Measurements from ENCODE around the gene LRRN2.
"Not testable (repeated sequence)": the region's sequence is repeated elsewhere in the genome, so short reads cannot be mapped to it uniquely, and the experiment has no call there.

LRRN2 gene

DNA sequence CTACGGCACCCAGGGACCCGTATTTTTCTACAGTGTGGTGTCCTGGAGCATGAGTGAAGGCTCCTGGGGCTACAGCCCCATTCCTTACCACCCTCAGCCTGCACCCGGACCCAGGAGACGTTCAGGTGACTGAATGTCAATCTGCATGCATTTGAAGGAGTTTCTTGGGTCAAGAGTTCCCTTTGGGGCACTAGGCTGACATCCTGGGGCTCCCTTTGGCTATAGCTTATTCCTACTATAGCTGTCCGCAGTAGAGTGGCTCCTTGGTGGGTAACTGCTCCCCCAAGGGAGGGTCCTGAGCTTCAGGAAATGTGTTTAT is 19.9 kb upstream of the LRRN2 start:
- Mint-ChIP-seq H3K27me3 (peaks cover 60% of the 10 kb centered on the region), H3K4me3 (no peak overlapping the region), H3K4me1 (peaks cover 9% of the 10 kb centered on the region)

DNA sequence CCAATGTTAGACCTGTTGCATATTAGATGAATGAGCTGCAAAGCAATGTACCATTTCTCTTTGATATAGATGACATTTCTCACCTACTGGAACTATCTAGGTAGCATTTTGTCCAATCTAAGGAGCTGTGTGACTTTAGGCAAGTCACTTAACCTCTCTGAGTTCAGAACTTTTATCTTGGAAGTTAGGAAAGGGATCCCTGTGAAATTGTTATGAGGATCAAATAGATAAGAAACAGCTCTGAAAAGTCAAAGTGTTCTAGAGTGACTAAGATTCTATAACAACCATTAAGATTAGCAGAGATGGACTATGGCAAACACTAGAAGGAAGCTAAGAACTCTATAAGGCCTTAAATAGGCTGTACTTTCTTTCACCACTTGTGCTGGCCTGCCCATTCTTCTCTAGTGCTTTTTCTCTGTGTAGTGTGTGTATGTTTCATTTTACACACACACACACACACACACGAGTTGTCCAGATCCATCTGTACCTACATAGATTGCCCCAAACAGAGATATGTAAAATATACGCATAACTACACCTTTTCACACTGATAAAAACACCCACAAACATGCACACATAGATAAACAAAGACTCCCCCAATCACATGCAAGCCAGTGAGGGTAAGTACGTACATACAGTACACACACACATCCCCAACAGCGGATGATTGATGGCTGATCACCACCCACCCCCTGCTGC is 19.4 kb upstream of the LRRN2 start:
- ATAC-seq = no peak
- H3K9me3 Mint-ChIP-seq = no peaks in the 10 kb centered on the region
- H3K4me1 Mint-ChIP-seq = peaks cover 9% of the 10 kb centered on the region
- no peak overlapping the region for H3K4me3 Mint-ChIP-seq
- peaks cover 58% of the 10 kb centered on the region for H3K27me3 Mint-ChIP-seq
- no peaks in the 10 kb centered on the region for H3K36me3 Mint-ChIP-seq
- no peak overlapping the region for H3K27ac Mint-ChIP-seq

More for the DNA sequence above, 19.9 kb upstream of the LRRN2 start:
- Mint-ChIP-seq H3K27ac (no peak overlapping the region), H3K36me3 (no peaks in the 10 kb centered on the region), H3K9me3 (no peaks in the 10 kb centered on the region)
- ATAC-seq = no peak

DNA sequence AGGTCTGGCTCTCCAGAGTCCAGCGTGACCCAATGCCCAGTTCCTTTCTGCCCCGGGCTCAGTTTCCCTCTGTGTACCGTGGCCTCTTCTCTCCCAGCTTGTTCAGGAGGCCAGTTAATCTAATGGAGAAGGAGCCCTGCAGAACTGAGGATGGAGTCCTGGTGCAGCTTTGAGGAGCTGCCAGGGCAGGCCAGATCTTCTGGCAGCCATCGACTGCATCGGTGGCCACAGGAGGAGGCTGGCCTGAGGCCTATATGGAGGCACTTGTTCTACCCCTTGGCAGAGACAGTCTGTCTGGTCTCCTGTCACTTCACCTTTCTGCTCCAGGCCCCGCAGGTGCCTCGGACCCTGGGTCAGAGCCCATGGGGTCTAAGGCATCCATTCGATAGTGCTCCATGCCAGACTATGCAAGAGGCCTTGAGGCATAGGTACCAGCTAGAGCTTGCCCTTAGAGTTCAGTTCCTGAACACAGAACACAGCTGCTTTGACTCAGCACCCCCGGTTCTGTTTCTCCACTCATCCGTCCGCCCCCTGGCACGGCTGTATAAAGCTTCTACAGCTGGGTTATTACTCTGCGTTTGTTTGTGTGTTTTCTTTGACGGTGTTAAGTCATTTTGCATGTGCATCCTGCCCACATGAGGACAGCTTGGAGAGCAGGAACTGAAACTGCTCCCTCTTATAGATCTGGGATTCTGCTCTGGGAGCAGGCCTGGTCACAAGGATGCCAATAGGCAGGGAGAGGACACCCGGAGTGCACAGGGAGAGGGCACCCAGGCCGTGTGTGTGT is 18.5 kb upstream of the LRRN2 start:
- Mint-ChIP-seq H3K27ac (no peak overlapping the region), H3K9me3 (no peaks in the 10 kb centered on the region), H3K36me3 (no peaks in the 10 kb centered on the region), H3K4me3 (no peak overlapping the region), H3K4me1 (peaks cover 9% of the 10 kb centered on the region), H3K27me3 (peaks cover 53% of the 10 kb centered on the region)
- ATAC-seq = no peak

DNA sequence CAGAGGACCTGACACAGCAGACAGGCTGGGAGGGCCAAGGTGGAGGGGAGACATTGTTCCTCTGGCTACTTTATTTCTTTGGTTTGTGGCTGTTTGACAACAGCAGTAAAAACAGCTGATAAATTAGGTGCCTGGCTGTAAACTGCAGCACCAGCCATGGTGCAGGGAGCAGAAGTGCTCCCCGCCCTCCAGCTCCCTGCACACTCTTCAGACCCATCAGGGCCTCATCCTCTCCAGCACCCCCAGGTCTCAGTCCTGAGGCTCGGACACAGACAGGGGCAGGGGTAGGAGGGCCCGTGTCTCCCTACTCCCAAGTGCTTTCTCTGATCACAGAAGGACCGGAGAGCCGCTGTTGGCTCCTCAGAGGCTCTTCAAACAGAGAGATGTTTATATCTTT is 17.7 kb upstream of the LRRN2 start:
- Mint-ChIP-seq H3K36me3 (no peaks in the 10 kb centered on the region), H3K4me1 (peaks cover 9% of the 10 kb centered on the region), H3K9me3 (no peaks in the 10 kb centered on the region), H3K27ac (no peak overlapping the region), H3K27me3 (peaks cover 46% of the 10 kb centered on the region), H3K4me3 (no peak overlapping the region)
- no peak for ATAC-seq

DNA sequence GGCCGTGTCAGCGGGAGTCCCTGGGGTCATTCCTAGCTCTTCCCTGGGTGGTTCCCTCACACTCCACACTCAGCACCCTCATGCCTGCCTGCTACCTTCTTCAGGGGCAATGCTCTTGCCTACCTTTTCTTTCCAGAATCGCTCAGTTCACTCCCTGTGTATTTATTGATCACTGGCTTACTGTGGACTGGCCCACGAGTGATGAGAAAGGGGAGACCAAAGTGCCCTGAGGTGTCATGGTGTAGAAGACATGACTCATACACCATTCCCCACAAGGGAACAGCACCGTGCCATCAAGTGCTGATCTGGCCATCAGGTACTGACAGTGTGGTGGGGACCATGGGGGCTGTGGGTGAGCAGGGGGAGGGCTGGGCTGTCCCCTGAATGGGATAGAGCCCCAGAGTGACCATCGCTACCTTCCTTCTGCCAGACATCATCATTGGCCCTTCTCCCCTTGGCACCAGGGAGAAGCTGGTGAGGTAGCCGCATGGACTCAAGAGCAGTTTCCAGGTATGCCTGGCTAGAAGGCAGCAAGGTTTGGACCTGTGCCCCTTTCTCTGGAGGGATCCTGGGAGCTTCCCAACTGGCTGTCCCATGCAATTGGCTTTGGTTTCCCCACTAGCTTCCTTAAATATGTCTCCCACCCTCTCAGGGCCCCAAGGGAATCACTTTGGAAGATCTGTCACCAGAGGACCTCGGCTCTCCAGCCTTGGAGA is 17.2 kb upstream of the LRRN2 start:
- Mint-ChIP-seq H3K4me3 (no peak overlapping the region), H3K9me3 (no peaks in the 10 kb centered on the region), H3K27me3 (peaks cover 40% of the 10 kb centered on the region), H3K4me1 (peaks cover 9% of the 10 kb centered on the region), H3K36me3 (no peaks in the 10 kb centered on the region), H3K27ac (no peak overlapping the region)
- ATAC-seq = no peak

DNA sequence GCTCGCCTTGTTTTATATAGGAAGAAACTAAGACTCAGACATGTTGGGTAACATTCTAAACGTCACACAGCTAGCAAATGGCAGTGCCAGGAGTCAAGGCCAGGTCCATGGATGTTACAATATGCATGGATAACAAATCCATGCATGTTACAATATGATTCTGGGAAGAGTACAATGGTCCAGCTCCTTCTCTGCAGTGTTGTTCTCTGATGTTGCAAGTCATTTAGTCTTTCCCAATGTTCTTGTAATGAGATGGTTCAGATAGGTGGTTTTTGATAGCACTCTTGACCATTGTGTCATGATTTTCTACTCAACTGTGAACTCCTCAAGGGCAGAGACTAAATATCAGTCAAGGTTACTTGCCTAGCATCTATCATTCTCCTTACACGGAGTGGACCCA is 15.7 kb upstream of the LRRN2 start:
- Mint-ChIP-seq H3K4me1 (peaks cover 9% of the 10 kb centered on the region), H3K9me3 (no peaks in the 10 kb centered on the region), H3K27ac (no peak overlapping the region), H3K36me3 (no peaks in the 10 kb centered on the region), H3K4me3 (no peak overlapping the region), H3K27me3 (peaks cover 26% of the 10 kb centered on the region)
- no peak for ATAC-seq

DNA sequence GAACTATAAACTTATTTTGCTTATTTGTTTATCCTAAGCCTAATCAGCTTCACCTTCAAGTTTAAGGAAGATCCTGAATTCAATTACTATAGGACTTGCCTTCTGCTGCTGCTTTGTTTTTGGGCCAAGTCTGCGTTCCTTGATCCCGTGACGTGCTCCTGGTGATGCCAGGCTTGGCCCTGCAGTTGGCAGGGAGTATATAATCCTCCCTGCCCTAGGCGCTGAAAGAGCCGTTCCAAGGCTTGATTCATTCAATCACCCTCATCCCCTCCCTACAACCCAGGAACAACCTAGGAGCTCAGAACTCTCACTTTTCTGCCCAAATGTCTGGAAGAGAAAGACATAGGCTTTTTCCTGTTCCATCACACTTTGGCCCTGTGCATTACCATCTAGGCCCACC is 12.4 kb upstream of the LRRN2 start:
- H3K27ac Mint-ChIP-seq = no peak overlapping the region
- H3K36me3 Mint-ChIP-seq = no peaks in the 10 kb centered on the region
- no peak for ATAC-seq
- H3K9me3 Mint-ChIP-seq = no peaks in the 10 kb centered on the region
- H3K4me1 Mint-ChIP-seq = no peaks in the 10 kb centered on the region
- H3K4me3 Mint-ChIP-seq = no peak overlapping the region
- H3K27me3 Mint-ChIP-seq = peaks cover 29% of the 10 kb centered on the region

DNA sequence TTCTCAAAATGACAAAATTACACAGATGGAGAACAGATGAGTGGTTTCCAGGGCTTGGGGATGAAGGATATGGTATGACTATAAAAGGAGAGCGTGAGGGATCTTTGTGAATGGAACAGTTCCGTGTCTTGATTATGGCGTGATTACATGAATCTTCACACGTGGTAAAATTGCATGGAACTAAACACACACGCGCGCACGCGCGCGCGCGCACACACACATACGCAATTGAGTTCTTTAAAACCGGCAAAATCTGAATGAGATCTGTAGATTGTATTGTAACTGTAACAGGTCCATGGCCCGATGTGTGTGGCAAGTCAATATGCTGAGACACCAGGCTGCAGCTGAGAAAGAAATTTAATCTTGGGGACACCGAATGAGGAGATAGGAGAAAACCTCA is 11.1 kb upstream of the LRRN2 start:
- H3K27ac Mint-ChIP-seq = no peak overlapping the region
- H3K4me3 Mint-ChIP-seq = no peak overlapping the region
- H3K9me3 Mint-ChIP-seq = no peaks in the 10 kb centered on the region
- peaks cover 39% of the 10 kb centered on the region for H3K27me3 Mint-ChIP-seq
- no peaks in the 10 kb centered on the region for H3K36me3 Mint-ChIP-seq
- ATAC-seq = no peak
- peaks cover 10% of the 10 kb centered on the region for H3K4me1 Mint-ChIP-seq

DNA sequence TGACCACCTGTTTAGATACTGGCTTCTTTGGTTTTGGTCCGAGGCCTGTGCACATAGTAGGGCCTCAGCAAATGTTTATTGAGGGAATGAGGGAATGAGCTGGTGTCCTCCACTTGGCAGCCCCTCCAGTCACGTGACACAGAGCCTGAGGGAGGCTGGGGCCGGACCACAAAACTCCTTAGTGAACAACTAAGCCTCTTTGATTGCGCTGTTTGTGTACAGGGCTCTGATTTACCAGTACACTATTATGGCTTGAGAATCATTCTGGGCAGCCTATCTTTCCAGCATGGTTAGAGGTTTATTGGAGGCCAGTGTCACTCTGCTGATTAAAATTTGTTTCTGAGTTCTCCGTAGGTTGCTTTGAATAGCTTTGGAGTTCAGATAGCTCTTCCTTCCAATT is 10.2 kb upstream of the LRRN2 start:
- Mint-ChIP-seq H3K4me3 (no peak overlapping the region), H3K9me3 (no peaks in the 10 kb centered on the region), H3K36me3 (no peaks in the 10 kb centered on the region), H3K27me3 (peaks cover 36% of the 10 kb centered on the region), H3K27ac (no peak overlapping the region), H3K4me1 (peaks cover 11% of the 10 kb centered on the region)
- ATAC-seq = no peak

DNA sequence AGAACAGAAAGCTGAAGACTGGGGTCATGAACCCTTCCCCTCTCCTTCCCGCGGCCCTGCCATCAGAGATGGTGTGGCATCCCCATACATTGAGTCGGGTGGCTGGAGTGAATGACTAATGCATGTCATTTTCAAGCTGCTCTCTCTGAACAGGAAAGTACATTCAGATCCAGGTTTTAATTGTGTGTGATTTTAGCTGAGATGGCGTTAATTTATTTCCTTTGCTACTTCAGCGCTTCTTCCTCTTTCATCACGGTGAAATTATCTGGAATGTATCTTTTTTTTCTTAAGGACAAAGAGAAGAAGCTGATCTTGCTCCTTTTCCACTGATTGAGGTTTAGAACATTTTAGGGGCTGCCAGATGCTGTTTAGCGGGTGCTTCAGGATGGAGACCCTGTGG is 8.6 kb upstream of the LRRN2 start:
- Mint-ChIP-seq H3K36me3 (no peaks in the 10 kb centered on the region), H3K4me1 (peaks cover 11% of the 10 kb centered on the region), H3K27ac (no peak overlapping the region), H3K4me3 (no peak overlapping the region), H3K27me3 (peaks cover 42% of the 10 kb centered on the region), H3K9me3 (no peaks in the 10 kb centered on the region)
- no peak for ATAC-seq

DNA sequence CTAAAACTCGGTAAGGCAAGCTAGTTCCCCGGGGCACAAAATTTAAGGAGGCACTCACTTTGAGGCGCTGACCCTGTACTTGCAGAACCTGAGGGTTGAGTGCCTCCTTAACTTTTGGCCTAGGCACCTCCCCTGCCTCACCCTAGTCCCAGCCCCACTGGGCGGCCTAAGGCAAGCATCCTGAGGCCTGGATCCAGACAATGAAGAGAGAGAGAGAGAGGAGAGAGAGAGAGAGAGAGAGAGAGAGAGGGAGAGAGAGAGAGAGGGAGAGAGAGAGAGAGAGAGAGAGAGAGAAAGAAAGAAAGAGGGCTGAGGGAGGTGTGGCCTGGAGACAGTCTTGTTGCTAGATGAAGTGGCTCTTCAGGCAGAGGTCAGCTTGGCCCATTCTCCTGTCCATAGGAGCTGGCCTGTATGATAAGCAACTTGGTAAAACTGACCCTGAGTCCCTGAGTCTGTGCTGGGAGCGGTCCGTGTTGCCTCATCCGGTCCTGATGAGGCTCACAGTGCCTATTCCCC is 7.4 kb upstream of the LRRN2 start:
- no peak for ATAC-seq
- Mint-ChIP-seq H3K9me3 (no peaks in the 10 kb centered on the region), H3K4me1 (peaks cover 11% of the 10 kb centered on the region), H3K27ac (no peak overlapping the region), H3K27me3 (peaks cover 49% of the 10 kb centered on the region), H3K36me3 (no peaks in the 10 kb centered on the region), H3K4me3 (no peak overlapping the region)

DNA sequence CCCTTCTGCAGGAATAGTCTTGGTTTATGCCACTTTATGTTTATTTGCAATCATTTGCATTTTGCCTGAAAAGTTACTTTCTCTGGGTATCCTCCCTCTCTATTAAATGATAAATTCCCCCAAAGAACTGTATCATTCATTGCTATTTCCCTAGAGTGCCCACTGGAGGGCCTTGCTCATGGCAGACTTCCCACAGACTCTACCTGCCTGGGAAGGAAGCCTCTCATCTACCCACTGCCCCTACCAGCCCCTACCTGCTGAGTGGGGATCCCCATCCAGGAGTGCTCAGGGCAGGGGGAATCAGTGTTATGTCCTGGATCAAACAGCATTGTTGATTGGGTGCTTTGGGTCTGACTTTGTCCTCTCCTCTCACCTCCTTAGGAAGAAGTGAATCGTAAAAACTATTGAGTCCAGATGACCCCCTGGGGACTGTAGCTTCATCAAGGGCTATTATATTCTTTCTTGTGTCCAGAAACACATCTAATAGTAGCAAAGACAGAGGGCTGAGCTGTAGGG is 6.8 kb upstream of the LRRN2 start:
- H3K36me3 Mint-ChIP-seq = no peaks in the 10 kb centered on the region
- no peak overlapping the region for H3K27ac Mint-ChIP-seq
- no peak overlapping the region for H3K4me3 Mint-ChIP-seq
- no peaks in the 10 kb centered on the region for H3K9me3 Mint-ChIP-seq
- H3K27me3 Mint-ChIP-seq = peaks cover 53% of the 10 kb centered on the region
- ATAC-seq = no peak
- H3K4me1 Mint-ChIP-seq = peaks cover 11% of the 10 kb centered on the region

DNA sequence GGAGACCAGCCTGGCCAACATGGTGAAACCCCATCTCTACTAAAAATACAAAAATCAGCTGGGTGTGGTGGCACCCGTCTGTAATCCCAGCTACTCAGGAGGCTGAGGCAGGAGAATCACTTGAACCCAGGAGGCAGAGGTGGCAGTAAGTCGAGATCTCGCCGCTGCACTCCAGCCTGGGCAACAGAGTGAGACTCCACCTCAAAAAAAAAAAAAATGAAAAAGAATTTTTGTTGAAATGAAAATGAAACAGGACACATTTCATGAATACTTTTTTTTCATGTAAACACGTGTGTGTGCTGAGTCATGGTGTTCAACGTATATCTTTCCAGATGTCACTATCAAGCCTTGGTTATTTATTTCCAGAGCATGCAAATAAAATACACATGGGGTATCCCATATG is 5.8 kb upstream of the LRRN2 start:
- not testable (repeated sequence) for H3K36me3 Mint-ChIP-seq, ATAC-seq, H3K27ac Mint-ChIP-seq, H3K4me3 Mint-ChIP-seq, H3K9me3 Mint-ChIP-seq
- H3K4me1 Mint-ChIP-seq = peaks cover 11% of the 10 kb centered on the region
- H3K27me3 Mint-ChIP-seq = peaks cover 64% of the 10 kb centered on the region

DNA sequence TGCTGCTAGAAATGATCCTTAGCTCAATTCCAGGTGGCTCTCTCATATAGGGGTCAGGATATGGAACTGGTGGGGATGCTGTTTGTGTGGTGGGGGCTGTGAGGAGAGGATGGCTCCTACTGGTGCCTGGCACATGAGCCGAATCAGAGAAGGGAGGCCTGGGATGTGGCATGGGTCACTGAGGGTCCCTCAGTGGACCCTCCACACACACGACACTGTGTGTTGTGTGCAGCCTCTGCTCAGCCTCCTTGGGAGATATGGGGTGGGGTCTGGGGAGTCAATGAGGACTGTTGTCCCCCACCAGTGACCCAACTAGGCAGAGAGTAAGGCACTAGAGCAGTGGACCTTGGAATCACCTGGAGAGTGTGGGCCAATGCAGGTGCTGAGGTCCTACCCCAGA is 3.2 kb upstream of the LRRN2 start:
- Mint-ChIP-seq H3K4me1 (peaks cover 26% of the 10 kb centered on the region), H3K36me3 (no peaks in the 10 kb centered on the region), H3K27ac (no peak overlapping the region), H3K27me3 (peaks cover 75% of the 10 kb centered on the region), H3K4me3 (no peak overlapping the region), H3K9me3 (no peaks in the 10 kb centered on the region)
- no peak for ATAC-seq

DNA sequence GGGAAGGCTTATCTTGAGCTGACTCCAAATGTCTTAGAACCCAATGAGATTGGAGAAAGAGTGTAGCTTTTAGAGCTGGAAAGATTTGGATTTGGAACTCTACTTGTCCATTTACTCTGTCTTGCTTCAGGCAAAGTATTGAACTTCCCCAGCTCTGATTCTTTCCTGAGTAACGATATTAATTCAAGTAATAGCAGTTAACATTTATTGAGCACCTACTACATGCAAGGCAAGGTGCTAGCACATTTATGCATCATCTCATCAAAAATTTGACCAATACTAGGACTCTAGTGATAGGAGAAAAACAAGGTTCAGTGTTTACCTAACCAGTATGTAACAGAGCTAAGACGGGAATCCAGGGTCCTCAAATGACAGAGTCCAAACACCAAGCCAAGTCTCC is 2.5 kb upstream of the LRRN2 start:
- Mint-ChIP-seq H3K27ac (no peak overlapping the region), H3K27me3 (peaks cover 74% of the 10 kb centered on the region), H3K36me3 (no peaks in the 10 kb centered on the region), H3K9me3 (no peaks in the 10 kb centered on the region), H3K4me1 (peaks cover 26% of the 10 kb centered on the region), H3K4me3 (no peak overlapping the region)
- ATAC-seq = no peak

All from stimulated activated memory B cell treated with anti-CD40 and anti-IgM and Interleukin-4, amounts not matched to agents 10 μg/mL and 1 μg/mL and 100 μg/mL, for 72 hours (primary cell).